Neural cell (in vitro differentiated cells): ENCODE measurements around the gene PWP1. TPM values are rescaled to one million over a fixed set of nuclear protein-coding genes. Genes with fewer than 3 reads are reported as not detected.

ENCODE experiments used
- H2AFZ ChIP-seq: fragments of 200-600, 300-800 bp; sonication (generic), shearing (Covaris generic); 2 replicates; pipeline ENCODE4 v1.6.0; 2014; ENCODE audit warnings: low read depth, mild to moderate bottlenecking, antibody characterized with exemption, low read length, moderate library complexity
- H3F3A ChIP-seq: fragments of 200-600 bp; shearing (Covaris generic); 2 replicates; pipeline ENCODE4 v1.6.1; 2016; ENCODE audit warnings: mild to moderate bottlenecking, moderate library complexity, mixed read lengths, antibody characterized with exemption, low read length; ENCODE audit not compliant: insufficient read depth, poor library complexity, severe bottlenecking
- H3K27ac ChIP-seq: fragments of 200-600, 300-800 bp; sonication (generic), shearing (Covaris generic); 2 replicates; pipeline ENCODE4 v1.5.1; 2014; ENCODE audit warnings: mild to moderate bottlenecking, low read length, moderate library complexity
- H3K27me3 ChIP-seq: fragments of 300-800, 200-600 bp; sonication (generic), shearing (Covaris generic); 2 replicates; pipeline ENCODE4 v1.6.0; 2014; ENCODE audit warnings: mild to moderate bottlenecking, low read depth, low read length, moderate library complexity; ENCODE audit not compliant: insufficient read depth
- H3K36me3 ChIP-seq: fragments of 300-800, 200-600 bp; sonication (generic), shearing (Covaris generic); 2 replicates; pipeline ENCODE4 v1.5.1; 2014; ENCODE audit warnings: mild to moderate bottlenecking, antibody characterized with exemption, low read length, moderate library complexity; ENCODE audit not compliant: insufficient read depth
- H3K4me2 ChIP-seq: fragments of 300-800, 200-600 bp; sonication (generic), shearing (Covaris generic); 2 replicates; pipeline ENCODE4 v1.6.0; 2014; ENCODE audit warnings: mild to moderate bottlenecking, low read length
- H3K4me3 ChIP-seq: fragments of 300-800, 200-600 bp; sonication (generic), shearing (Covaris generic); 2 replicates; pipeline ENCODE4 v1.5.1; 2014; ENCODE audit warnings: mild to moderate bottlenecking, low read length, moderate library complexity
- H3K79me2 ChIP-seq: fragments of 200-600 bp; shearing (Covaris generic); replicated peaks from 2 replicates; pipeline ENCODE4 v1.6.0; 2014; ENCODE audit warnings: mild to moderate bottlenecking, low read length, moderate library complexity; ENCODE audit not compliant: insufficient read depth
- H3K9ac ChIP-seq: fragments of 300-800, 200-600 bp; sonication (generic), shearing (Covaris generic); 2 replicates; pipeline ENCODE4 v1.6.1; 2016; ENCODE audit warnings: mild to moderate bottlenecking, low read length, mixed read lengths
- H3K9me2 ChIP-seq: fragments of 200-600 bp; shearing (Covaris generic); 2 replicates; pipeline ENCODE4 v1.6.1; 2016; ENCODE audit warnings: mild to moderate bottlenecking, low read length, mixed read lengths; ENCODE audit not compliant: insufficient read depth
- H3K9me3 ChIP-seq: fragments of 200-600, 300-800 bp; sonication (generic), shearing (Covaris generic); 2 replicates; pipeline ENCODE4 v1.6.1; 2016; ENCODE audit warnings: mild to moderate bottlenecking, mixed run types, low read length, moderate library complexity, mixed read lengths
- H4K20me1 ChIP-seq: fragments of 200-600 bp; shearing (Covaris generic); 2 replicates; pipeline ENCODE4 v1.6.1; 2016; ENCODE audit warnings: mild to moderate bottlenecking, mixed run types; ENCODE audit not compliant: insufficient read depth
- CTCF ChIP-seq: fragments of 450-650 bp; IDR thresholded peaks from 2 replicates; pipeline ENCODE4 v1.5.1; 2014; ENCODE audit warnings: antibody characterized with exemption, mild to moderate bottlenecking, moderate library complexity; ENCODE audit not compliant: poor library complexity, severe bottlenecking
- EP300 ChIP-seq: fragments of 450-650 bp; conservative IDR thresholded peaks from 2 replicates; pipeline ENCODE4 v1.6.1; 2014; ENCODE audit warnings: antibody characterized with exemption, mild to moderate bottlenecking, moderate library complexity; ENCODE audit not compliant: poor library complexity, severe bottlenecking
- EZH2 ChIP-seq: fragments of 200-600, 300-800 bp; shearing (Covaris generic), sonication (generic); IDR thresholded peaks from 2 replicates; pipeline ENCODE4 v1.6.1; 2014; ENCODE audit warnings: antibody characterized with exemption, low read length, borderline replicate concordance, mild to moderate bottlenecking; ENCODE audit not compliant: insufficient read depth, poor library complexity, severe bottlenecking
- MXI1 ChIP-seq: fragments of 450-650 bp; conservative IDR thresholded peaks from 2 replicates; pipeline ENCODE4 v1.6.1; 2014; ENCODE audit warnings: antibody characterized with exemption, mild to moderate bottlenecking; ENCODE audit not compliant: poor library complexity, severe bottlenecking
- POLR2AphosphoS5 ChIP-seq: IDR thresholded peaks from 2 replicates; pipeline ENCODE4 v1.6.1; 2012
- RAD21 ChIP-seq: fragments of 450-650 bp; conservative IDR thresholded peaks from 2 replicates; pipeline ENCODE4 v1.6.1; 2014; ENCODE audit warnings: antibody characterized with exemption, mild to moderate bottlenecking, moderate library complexity
- SMC3 ChIP-seq: fragments of 450-650 bp; conservative IDR thresholded peaks from 2 replicates; pipeline ENCODE4 v1.6.1; 2014; ENCODE audit warnings: antibody characterized with exemption, mild to moderate bottlenecking, moderate library complexity; ENCODE audit not compliant: poor library complexity
- TAF1 ChIP-seq: IDR thresholded peaks from 2 replicates; pipeline ENCODE4 v1.6.1; 2012; ENCODE audit warnings: low read depth
- polyA plus RNA-seq: library from polyadenylated mRNA; depleted of rRNA; stranded (reverse); fragments of >200 nt; gene quantifications from 2 replicates; pipeline ENCODE4 v1.2.3, GENCODE V29; 2014
- TF ChIP-seq, protein P1 (sequence below): IDR thresholded peaks from 2 replicates; pipeline ENCODE4 v1.6.1; 2012; ENCODE audit warnings: borderline replicate concordance

Gene PWP1
- polyA plus RNA-seq, 1 donor from 2014 or later: 119 TPM

DNA sequence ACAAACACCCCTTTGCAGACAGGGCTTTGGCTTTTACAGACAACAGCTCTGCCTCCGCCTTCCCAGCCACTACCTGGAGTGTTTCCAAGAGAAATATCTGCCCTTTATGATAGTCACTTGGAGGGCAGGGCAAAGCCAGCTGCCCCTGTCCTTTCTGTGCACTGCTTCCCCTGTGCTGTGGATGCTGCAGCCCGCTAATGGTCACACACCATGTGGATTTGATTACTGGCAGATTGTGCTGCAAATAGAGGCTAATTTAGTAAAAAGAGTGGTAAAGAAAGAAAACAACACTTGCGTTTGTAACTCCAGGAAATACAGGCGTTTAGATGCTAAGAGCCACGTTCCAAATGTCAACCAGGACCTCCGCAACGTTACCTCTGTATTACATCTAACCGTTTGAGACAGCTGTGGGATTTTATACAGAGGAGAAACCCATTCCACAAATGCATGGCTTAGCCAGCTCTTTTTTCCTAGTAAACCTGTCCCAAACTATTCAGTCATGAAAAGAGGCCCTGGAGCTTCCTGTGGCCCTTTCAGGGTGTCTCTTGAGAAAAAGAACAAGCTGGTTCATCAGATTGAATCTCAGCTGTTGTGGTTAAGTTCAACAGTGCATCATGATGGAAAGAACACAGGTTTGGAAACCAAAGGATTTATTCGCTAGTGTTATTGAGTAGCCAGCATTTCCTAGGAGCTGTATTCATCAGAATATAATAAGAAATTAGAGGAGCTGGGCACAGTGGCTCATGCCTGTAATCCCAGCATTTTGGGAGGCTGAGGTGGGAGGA, 30.1 kb upstream of the PWP1 start:
- Histone ChIP-seq H3K4me2 (no peak overlapping the region), H3K9ac (peak overlapping the region; percentile 9), H3K27ac (no peak overlapping the region), H3K9me3 (no peaks in the 10 kb centered on the region), H3K9me2 (no peaks in the 10 kb centered on the region), H2AFZ (no peak overlapping the region), H3K79me2 (no peaks in the 10 kb centered on the region), H3K36me3 (no peaks in the 10 kb centered on the region), H3F3A (no peaks in the 10 kb centered on the region), H4K20me1 (no peaks in the 10 kb centered on the region), H3K4me3 (no peak overlapping the region), H3K27me3 (no peaks in the 10 kb centered on the region)
- TF ChIP-seq POLR2AphosphoS5 (no peak), EZH2 (no peak), SMC3 (no peak)

- Histone ChIP-seq H3K79me2 (no peaks in the 10 kb centered on the region), H3K4me2 (no peak overlapping the region), H3K9me3 (no peaks in the 10 kb centered on the region), H3F3A (no peaks in the 10 kb centered on the region), H3K9ac (no peak overlapping the region), H4K20me1 (no peaks in the 10 kb centered on the region), H3K27ac (no peak overlapping the region), H3K9me2 (no peaks in the 10 kb centered on the region), H2AFZ (no peak overlapping the region), H3K27me3 (no peaks in the 10 kb centered on the region), H3K36me3 (no peaks in the 10 kb centered on the region), H3K4me3 (no peak overlapping the region)
- TF ChIP-seq CTCF: no peak
- no peak for TF ChIP-seq TAF1
- no peak for TF ChIP-seq SMC3
- no peak for TF ChIP-seq EZH2
- no peak for TF ChIP-seq EP300
- no peak for TF ChIP-seq POLR2AphosphoS5
- no peak for TF ChIP-seq RAD21
- TF ChIP-seq, protein P1, sequence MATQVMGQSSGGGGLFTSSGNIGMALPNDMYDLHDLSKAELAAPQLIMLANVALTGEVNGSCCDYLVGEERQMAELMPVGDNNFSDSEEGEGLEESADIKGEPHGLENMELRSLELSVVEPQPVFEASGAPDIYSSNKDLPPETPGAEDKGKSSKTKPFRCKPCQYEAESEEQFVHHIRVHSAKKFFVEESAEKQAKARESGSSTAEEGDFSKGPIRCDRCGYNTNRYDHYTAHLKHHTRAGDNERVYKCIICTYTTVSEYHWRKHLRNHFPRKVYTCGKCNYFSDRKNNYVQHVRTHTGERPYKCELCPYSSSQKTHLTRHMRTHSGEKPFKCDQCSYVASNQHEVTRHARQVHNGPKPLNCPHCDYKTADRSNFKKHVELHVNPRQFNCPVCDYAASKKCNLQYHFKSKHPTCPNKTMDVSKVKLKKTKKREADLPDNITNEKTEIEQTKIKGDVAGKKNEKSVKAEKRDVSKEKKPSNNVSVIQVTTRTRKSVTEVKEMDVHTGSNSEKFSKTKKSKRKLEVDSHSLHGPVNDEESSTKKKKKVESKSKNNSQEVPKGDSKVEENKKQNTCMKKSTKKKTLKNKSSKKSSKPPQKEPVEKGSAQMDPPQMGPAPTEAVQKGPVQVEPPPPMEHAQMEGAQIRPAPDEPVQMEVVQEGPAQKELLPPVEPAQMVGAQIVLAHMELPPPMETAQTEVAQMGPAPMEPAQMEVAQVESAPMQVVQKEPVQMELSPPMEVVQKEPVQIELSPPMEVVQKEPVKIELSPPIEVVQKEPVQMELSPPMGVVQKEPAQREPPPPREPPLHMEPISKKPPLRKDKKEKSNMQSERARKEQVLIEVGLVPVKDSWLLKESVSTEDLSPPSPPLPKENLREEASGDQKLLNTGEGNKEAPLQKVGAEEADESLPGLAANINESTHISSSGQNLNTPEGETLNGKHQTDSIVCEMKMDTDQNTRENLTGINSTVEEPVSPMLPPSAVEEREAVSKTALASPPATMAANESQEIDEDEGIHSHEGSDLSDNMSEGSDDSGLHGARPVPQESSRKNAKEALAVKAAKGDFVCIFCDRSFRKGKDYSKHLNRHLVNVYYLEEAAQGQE: no peak
- no peak for TF ChIP-seq MXI1
These were observed 29.3 kb upstream of the PWP1 start for GRCh38 chr12:107656302-107656701.
